SH-SY5Y (cell line): ENCODE data around the gene CLK2.

Experiments
- GATA2 ChIP-seq: IDR thresholded peaks from 2 replicates; pipeline ENCODE4 v1.6.1; 2011; ENCODE audit warnings: mild to moderate bottlenecking, low read depth, low read length
- GATA3 ChIP-seq: IDR thresholded peaks from 2 replicates; pipeline ENCODE4 v1.6.1; 2011; ENCODE audit warnings: low read depth, mild to moderate bottlenecking, low read length, moderate library complexity

The CLK2 gene

GRCh38 chr1:155305881-155306391, 32.6 kb upstream of the CLK2 start:
- TF ChIP-seq GATA3 = no peak
- no peak for TF ChIP-seq GATA2

DNA sequence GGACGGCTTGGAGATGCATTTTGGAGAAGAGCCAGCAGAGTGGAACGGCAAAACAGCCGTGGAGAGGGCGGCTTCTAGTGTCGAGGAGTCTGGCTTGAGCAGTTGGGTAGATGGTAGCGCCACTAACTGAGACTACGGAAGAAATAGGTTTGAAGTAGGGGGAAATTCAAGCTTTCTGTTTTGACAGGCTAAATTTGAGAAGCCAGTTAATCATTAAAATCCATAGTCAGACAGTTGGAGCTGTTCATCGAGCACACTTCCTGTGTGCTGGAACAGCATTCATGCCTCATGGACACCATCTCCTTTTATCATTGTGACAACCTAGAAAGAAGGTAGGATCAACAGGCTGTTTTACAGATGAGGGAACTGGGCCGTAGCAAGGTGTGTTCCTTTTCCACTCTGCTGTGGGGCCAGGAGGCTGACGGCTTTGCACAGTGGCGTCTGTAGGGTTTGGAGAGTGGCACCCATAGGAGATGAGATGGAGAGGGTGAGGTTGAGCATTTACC, 31.3 kb upstream of the CLK2 start:
- TF ChIP-seq GATA2 = no peak
- no peak for TF ChIP-seq GATA3

DNA sequence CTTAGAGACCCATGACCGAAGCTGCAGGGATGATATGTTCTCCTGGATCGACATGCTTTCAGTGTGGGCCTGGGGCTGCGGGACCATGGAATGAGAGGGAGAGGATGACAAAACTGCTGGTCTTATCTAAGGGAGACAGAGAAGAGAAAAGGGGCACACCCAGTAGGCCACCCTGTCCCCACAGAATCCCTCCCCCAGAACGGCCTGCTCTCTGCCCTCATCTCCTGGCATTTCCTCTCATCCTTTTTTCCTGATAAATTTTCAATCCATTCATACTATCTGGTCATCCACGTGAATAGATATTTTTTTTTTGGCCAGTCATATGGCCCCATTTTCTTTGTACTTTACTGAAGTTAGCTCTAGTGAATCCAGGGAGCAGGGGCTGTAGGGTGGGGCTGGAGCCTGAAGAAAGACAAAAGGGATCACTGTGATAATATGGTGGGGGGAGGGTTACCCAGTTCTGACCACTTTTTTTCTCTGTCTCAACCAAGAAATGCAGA, 28.1 kb upstream of the CLK2 start, which contains the start of gene PKLR:
PKLR (minus strand) TSS at position 97 of the 500 bp plus-strand sequence; CDS start at position 54, 43 bp downstream.
- no peak for TF ChIP-seq GATA3
- TF ChIP-seq GATA2 = no peak

DNA sequence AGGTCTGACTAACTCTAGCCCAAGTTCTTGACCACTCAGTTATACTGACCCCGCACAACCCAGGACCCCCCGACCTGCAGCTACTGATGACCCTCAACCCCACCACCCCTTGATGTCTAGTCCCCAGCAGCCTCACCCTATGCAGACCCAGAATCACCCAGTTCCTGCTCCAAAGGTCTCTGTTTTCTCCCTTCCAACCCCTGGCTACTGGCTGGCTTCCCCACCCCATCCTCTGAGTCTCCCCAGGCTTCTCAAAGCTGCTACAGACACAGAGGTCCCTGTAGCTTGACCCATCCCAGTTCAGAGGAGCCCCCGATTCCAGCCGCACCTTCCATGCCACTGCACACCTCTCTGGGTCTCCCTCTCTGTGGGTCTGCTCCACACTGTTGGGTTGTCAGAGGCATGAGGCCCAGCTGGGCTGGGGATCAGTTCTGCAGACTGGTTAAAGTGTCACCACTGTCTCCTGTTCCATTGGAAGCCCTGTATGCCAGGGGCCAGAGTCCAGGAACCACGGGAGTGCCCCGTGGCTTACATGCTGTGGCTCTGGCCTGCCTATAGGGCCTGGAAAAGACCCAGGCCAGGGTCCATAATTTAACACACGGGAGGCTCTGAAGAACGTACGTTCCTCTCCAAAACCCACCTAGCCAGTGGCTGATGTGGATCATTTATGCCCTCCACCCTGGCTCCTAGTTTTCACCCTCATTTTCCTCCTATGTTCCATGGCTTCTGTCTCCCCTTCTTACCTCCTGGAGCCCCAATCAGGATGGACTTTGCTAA, 27.4 kb upstream of the CLK2 start:
- no peak for TF ChIP-seq GATA2
- no peak for TF ChIP-seq GATA3

DNA sequence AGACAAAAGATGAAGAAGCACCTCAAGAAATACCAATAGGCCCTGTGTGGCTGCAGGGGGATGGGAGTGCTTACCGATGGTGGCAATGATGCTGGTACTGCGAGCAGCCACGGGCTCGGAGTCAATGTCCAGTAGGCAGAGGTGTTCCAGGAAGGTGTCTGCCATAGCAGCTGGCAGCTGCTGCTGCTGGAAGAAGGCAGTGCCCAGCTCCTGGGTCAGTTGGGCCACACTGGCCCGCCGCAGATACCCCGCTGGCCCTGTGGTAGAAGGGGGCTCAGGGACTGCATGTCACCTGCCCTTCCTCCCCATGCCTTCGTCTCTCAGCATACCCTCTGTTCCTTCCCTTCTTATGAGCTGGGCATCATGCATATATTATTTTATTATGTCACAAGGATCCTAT, 26.7 kb upstream of the CLK2 start:
- TF ChIP-seq GATA3 (no peak), GATA2 (no peak)

DNA sequence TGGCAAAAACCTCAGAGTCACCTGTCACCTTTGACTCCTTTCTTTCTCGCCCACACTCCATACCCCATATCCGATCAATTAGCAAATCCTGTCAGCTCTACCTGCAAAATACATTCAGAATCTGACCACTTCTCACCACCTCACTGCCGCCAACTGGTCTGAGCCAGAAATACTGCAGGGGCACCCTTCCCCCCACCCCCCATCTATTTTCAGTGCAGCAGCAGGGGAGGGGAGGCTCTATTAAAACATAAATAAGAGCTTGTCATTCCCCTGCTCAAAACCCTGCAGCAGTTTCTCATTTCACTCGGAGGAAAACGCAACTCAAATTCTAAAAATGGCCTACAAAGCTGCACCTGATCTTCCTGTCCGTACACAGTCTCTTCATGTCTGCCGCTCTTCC, 24.1 kb upstream of the CLK2 start:
- no peak for TF ChIP-seq GATA2
- no peak for TF ChIP-seq GATA3

DNA sequence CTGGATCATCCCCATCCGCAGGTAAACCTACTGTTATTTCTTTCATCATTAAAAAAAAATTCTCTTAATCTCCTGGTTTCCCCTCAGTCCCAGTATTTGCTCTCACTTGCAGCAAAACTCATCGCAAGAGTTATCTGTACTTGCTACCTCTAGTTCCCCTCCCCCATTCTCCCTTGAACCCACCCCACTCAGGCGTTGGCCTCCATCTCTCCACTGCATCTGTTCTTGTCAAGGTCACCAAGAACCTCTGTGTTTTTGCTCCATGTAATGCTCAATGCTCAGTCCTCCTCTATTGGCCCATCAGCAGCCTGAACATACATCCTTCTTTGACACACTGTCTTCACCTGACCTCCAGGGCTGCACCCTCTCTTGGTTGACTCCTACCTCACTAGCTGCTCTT, 23.4 kb upstream of the CLK2 start:
- no peak for TF ChIP-seq GATA3
- no peak for TF ChIP-seq GATA2

DNA sequence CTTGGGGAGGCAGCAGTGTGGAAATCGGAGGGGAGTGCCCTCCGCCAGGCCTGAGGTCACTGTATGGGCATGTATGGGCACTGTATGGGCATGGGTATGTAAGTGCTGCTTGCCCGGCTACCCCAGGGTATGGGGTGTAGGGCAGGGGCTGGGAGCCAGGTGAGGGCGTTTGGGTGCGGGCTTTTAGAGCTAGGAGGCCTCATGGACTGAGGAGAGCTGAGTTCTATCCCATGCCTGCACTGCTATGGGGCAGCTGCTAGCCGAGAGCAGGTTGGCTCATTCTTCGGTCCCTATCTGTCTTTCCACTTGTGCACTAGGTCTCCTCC, 22.6 kb upstream of the CLK2 start:
- TF ChIP-seq GATA3 = no peak
- no peak for TF ChIP-seq GATA2

GRCh38 chr1:155295183-155295941, 22.1 kb upstream of the CLK2 start:
- TF ChIP-seq GATA3 = no peak
- no peak for TF ChIP-seq GATA2

- TF ChIP-seq GATA3 (no peak), GATA2 (no peak)
Measured at GRCh38 chr1:155294520-155295182, 21.3 kb upstream of the CLK2 start.

- TF ChIP-seq GATA2 (no peak), GATA3 (no peak)
Measured at GRCh38 chr1:155293086-155293749, 19.9 kb upstream of the CLK2 start.

DNA sequence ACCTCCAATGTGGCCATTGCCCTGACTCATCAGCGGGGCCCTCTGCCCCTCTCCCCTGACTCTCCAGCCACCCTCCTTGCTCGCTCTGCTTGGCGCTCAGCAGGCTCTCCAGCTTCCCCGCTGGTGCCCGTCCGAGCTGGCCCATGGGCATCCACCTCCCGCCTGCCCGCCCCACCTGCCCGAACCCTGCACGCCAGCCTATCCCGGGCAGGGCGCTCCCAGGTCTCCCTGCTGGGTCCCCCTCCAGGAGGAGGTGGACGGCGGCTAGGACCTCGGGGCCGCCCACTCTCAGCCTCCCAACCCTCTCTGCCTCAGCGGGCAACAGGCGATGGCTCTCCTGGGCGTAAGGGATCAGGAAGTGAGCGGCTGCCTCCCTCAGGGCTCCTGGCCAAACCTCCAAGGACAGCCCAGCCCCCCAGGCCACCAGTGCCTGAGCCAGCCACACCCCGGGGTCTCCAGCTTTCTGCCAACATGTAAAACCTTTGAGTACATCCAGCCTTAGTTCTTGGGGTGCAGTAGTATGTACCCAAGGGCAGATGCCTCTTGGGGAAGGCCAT, 14.8 kb upstream of the CLK2 start:
- TF ChIP-seq GATA3 (no peak), GATA2 (no peak)

- TF ChIP-seq GATA2 (no peak), GATA3 (no peak)
Measured at GRCh38 chr1:155286544-155286943, 13.2 kb upstream of the CLK2 start.
